Ovary (tissue), 9 donors: Measurements from ENCODE around the gene A4GALT. TPM values are rescaled to one million over a fixed set of nuclear protein-coding genes. Genes with fewer than 3 reads are reported as not detected.
A peak's percentile ranks its signal among the peaks of the same experiment; 100 is the strongest.

Experiments
- DNase-seq, 5 donors: peaks; one replicate each; pipeline ENCODE4 v3.0.0-alpha.2; 2019 to 2020
- H3K27ac ChIP-seq, 2 donors: fragments of 200-600 bp; one replicate each; pipeline versions ENCODE4 v1.5.1 to v1.8.0; 2019 to 2022
- H3K27me3 ChIP-seq: fragments of 200-600 bp; one replicate; pipeline ENCODE4 v1.8.0; 2022
- H3K36me3 ChIP-seq: fragments of 200-600 bp; sonication (generic); one replicate; pipeline ENCODE4 v1.5.1; 2019
- H3K4me1 ChIP-seq: one replicate; pipeline ENCODE4 v1.8.1; 2013; ENCODE audit warnings: mild to moderate bottlenecking, moderate library complexity; ENCODE audit not compliant: insufficient read depth
- H3K4me3 ChIP-seq: fragments of 200-600 bp; sonication (generic); one replicate; pipeline ENCODE4 v1.5.1; 2017
- H3K9me3 ChIP-seq, 2 donors: fragments of 200-600 bp in 1 of 2; sonication (generic) in 1 of 2; one replicate each; pipeline versions ENCODE4 v1.5.1 to v1.8.1; 2013 to 2019; ENCODE audit warnings: mild to moderate bottlenecking in 1 of 2, moderate library complexity in 1 of 2
- EP300 ChIP-seq: sonication (generic); formaldehyde crosslinking; IDR thresholded peaks from one replicate; pipeline ENCODE4 v1.6.1; 2017; ENCODE audit warnings: antibody characterized with exemption
- POLR2A ChIP-seq: fragments of 450-650 bp; IDR thresholded peaks from one replicate; pipeline ENCODE4 v1.6.1; 2017; ENCODE audit warnings: antibody characterized with exemption, mild to moderate bottlenecking, moderate library complexity
- WGBS, 3 donors: extraction: QIAGEN DNeasy Blood & Tissue Kit in 1 of 3; methylation state at CpG; one replicate each; pipeline versions ENCODE4 v1.1.5 to v1.1.7; 2013 to 2017; 5-methylcytosine and 5-hydroxymethylcytosine counted together
- intact Hi-C, 4 donors: fragments of 100-400 bp; cut with DNase I; formaldehyde crosslinking; loops; one replicate each; pipeline versions ENCODE4 v1.11.0 to v1.15.1; 2022 to 2023
- polyA plus RNA-seq, 2 donors: library from polyadenylated mRNA; stranded (reverse); fragments of 200-250 nt in 1 of 2; fragments of 350-450 nt in 1 of 2; fragmentation: Illumina TruSeq in 1 of 2; extraction: RNeasy Lipid Tissue Mini Kit (QIAGEN cat#74804) in 1 of 2; gene quantifications; one replicate each; pipeline ENCODE4 v1.2.3, GENCODE V29; 2013 to 2014
- total RNA-seq, 7 donors: library from RNA; depleted of rRNA in 2 of 7; stranded (reverse); fragments of >200 nt in 2 of 7; fragmentation: NEBNext Ultra II Directional in 3 of 7; extraction: Animal tissue kit (Norgen Biotek cat#: 25700) in 3 of 7; gene quantifications; one replicate each; pipeline versions ENCODE4 v1.1.0 to v1.2.4, GENCODE V29; 2016 to 2023
- TF ChIP-seq, protein P1 (sequence below), 3 donors: fragments of 450-650 bp in 2 of 3; fragments of 200-600 bp in 1 of 3; IDR thresholded peaks; one replicate each; pipeline versions ENCODE4 v1.5.1 to v1.8.0; 2016 to 2022; ENCODE audit warnings: antibody characterized with exemption in 3 of 3, mild to moderate bottlenecking in 1 of 3
- donor health status: DM: no; HTN: no; CAD: no; lungs with moderate emphysema.
- donor health status: DM: no; HTN: no; CAD: no.
- donor health status: Bipolar disorder and iron deficiency.
- donor health status: DM: yes; HTN: yes; CAD: no.
- donor health status: DM: no; HTN: no; CAD: no.
- donor health status: DM: yes; HTN: yes; CAD: no.

Gene A4GALT
- total and polyA plus RNA-seq, 9 donors: 2.0 to 19.6 (median 11.7) TPM

DNA sequence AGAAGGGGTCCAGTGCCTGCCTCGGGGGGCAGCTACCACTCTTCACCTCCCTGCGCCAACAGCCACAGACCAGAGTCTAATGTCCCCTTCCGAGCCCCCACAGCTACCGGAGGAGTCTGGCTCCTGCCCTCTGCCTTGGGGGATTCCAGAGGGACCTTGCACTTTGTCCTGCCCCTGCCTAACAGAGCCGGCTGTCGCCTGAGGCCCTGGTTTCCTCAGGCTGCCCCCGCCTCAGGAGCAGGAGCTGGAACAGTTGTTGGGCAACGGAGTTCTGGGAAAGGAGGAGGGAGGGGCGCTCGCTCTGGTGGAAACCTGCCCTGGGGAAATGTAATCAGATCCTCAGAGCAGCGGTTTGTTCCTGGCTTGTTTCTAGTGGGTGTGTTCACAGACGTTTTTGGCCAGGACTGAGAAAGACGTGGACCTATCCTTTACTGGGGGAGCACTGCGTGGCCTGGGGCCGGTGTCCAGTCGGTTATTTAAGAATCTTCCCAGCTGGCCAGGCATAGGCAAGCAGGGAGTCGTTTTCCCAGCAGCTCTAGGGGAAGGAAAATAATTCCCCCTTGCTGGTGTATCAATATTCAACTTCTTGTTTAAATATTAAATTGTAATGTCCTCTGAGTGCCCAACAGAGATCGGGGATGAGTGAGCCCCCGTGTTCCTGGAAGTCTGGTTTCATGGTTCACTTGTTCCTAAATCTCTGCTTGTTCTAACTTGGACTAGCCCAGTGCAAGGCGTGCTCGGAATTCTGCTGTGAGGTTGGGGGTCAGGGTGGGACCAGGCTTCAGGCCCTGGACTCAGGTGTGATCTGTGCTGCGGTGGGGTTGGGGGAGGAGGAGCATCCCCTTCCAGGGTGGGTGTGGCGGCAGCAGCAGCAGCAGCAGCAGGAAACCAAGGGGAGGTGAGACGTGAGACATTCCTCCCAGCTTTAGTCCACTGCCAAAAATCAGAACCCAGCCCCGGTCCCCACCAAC, 32.1 kb downstream of the A4GALT start:
- H3K4me3 ChIP-seq: no peak overlapping the region
- no peaks in the 10 kb centered on the region for H3K9me3 ChIP-seq
- 11 to 17% (median 14%) methylated on average over 25 of the region's 25 CpGs for WGBS, 3 donors
- H3K27me3 ChIP-seq: no peaks in the 10 kb centered on the region
- H3K36me3 ChIP-seq: no peaks in the 10 kb centered on the region
- H3K27ac ChIP-seq: peak overlapping the region; percentile 76 to 88
- H3K4me1 ChIP-seq: peaks cover 33% of the 10 kb centered on the region
- intact Hi-C loops: no loop called here
- TF ChIP-seq, protein P1, sequence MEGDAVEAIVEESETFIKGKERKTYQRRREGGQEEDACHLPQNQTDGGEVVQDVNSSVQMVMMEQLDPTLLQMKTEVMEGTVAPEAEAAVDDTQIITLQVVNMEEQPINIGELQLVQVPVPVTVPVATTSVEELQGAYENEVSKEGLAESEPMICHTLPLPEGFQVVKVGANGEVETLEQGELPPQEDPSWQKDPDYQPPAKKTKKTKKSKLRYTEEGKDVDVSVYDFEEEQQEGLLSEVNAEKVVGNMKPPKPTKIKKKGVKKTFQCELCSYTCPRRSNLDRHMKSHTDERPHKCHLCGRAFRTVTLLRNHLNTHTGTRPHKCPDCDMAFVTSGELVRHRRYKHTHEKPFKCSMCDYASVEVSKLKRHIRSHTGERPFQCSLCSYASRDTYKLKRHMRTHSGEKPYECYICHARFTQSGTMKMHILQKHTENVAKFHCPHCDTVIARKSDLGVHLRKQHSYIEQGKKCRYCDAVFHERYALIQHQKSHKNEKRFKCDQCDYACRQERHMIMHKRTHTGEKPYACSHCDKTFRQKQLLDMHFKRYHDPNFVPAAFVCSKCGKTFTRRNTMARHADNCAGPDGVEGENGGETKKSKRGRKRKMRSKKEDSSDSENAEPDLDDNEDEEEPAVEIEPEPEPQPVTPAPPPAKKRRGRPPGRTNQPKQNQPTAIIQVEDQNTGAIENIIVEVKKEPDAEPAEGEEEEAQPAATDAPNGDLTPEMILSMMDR (IDR thresholded peaks at IDR 0.05): peak in 1 of 3 donors; percentile 7
- TF ChIP-seq POLR2A: peak; percentile 47
- TF ChIP-seq EP300: peak; percentile 91
- DNase-seq: peak; percentile 86 to 96 (median 90)

DNA sequence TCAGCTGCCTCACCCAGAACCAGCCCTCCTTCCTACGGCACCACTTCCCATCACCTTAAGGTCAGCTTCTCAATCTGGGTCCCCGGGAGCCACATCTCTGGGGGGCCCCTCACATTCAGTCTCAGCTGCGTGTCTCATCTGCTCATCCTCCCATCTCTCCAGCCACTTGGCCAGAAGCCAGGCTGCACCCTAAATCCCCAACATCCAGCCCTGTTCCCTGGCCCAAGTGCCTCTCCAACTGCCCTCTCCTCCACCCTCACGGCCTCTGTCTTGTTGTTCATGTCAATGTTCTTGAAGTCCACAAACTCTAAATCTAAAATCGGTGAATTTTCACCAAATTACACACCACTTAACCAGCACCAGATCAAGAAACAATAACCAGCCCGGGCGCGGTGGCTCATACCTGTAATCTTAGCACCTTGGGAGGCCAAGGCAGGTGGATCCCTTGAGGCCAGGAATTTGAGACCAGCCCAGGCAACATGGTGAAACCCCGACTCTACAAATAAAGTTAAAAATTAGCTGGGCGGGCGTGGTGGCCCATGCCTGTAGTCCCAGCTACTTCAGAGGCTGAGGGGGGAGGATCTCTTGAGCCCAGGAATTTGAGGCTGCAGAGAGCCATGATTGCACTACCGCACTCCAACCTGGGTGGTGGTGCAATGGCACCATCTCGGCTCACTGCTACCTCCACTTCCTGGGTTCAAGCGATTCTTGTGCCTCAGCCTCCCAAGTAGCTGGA, 33.7 kb downstream of the A4GALT start:
- no peaks in the 10 kb centered on the region for H3K27me3 ChIP-seq
- peak overlapping the region; percentile 42 to 62 for H3K27ac ChIP-seq
- H3K4me1 ChIP-seq: peaks cover 39% of the 10 kb centered on the region
- H3K9me3 ChIP-seq: no peaks in the 10 kb centered on the region
- peak in 1 of 5 donors; percentile 58 for DNase-seq
- no peaks in the 10 kb centered on the region for H3K36me3 ChIP-seq
- intact Hi-C loops: no loop called here
- TF ChIP-seq POLR2A: no peak
- no peak for TF ChIP-seq EP300
- TF ChIP-seq, protein P1 (IDR thresholded peaks at IDR 0.05): no peak
- WGBS, 3 donors: 92 to 96% (median 93%) methylated on average over 14 of the region's 14 CpGs
- H3K4me3 ChIP-seq: no peak overlapping the region

DNA sequence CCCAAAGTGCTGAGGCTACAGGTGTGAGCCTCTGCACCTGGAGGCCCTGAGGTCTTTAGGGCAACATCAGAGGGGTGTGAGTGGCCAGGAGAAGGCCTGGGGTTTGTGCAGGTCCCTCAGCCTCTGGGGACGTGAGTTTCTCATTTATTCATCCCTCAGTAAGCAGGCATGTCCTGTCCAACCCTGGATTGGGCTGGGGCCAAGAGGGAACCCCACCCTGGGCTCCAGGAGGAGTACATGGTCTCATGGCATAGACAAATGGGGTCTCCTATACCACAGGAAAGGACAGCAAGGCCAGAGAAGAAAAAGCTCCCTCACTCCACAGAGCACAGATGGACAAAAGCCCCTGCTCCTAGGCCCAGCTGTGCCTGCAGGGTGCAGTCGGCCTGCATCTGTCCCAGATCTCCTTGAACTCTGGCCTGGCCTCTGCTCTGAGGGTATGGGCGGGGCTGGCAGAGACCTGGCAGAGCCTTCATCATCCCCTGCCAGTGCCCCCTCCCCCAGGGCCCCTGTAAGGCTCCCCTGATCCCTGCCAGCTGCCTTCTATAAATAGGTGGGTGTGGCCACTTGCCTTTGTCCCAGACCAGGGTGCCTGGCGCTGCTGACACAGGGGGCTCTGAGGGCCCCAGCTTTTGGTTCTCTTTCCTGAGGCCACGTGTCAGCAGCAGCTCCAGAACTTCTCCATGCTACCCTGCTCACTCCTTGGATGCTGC, 34.6 kb downstream of the A4GALT start:
- 52 to 55% (median 53%) methylated on average over 5 of the region's 5 CpGs for WGBS, 3 donors
- Histone ChIP-seq H3K9me3 (no peaks in the 10 kb centered on the region), H3K36me3 (no peaks in the 10 kb centered on the region), H3K27me3 (no peaks in the 10 kb centered on the region), H3K4me3 (no peak overlapping the region), H3K4me1 (peaks cover 39% of the 10 kb centered on the region), H3K27ac (peak overlapping the region; percentile 42 to 62)
- intact Hi-C loops: no loop called here
- peak; percentile 42 to 64 (median 61) for DNase-seq
- TF ChIP-seq EP300 (no peak), POLR2A (no peak)
- TF ChIP-seq, protein P1 (IDR thresholded peaks at IDR 0.05): no peak
